ENCODE measurements around the gene COPS6. TPM values are rescaled to one million over a fixed set of nuclear protein-coding genes. Genes with fewer than 3 reads are reported as not detected.

The COPS6 gene
- total RNA-seq, 4 donors from 2014 or later, result 22.3 to 42.7 (median 30.0) TPM

DNA sequence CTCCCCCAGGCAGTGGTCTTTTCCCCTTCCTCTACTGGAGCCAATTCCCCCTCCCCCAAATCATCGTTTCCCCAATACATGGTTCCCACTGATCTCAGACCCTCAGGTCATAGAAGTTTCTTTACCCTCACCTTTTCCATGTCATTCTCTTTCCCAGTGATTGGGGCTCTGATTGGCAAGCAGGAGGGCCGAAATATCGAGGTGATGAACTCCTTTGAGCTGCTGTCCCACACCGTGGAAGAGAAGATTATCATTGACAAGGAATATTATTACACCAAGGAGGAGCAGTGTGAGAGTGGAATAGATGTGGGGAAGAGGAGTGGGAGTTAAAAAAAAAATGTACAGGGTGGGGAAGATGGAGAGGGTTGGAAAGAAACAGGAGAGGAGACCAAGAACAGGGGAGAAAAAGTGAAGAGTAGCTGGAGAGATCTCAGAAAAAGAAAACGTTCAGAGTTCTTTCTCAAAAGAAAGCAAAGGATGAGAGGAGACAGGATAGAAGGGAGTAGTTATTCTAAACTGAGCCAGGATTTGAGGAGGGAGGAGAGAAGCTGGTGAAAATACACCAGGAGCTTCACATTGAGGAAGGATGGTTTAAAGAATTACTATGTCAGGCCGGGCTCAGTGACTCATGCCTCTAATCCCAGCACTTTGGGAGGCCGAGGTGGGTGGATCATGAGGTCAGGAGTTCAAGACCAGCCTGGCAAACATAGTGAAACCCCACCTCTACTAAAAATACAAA is 858 bp downstream of the COPS6 start:
- intact Hi-C loops (cut with DNase I; ENCODE audit: low total_unique reads), result no loop called here
- no peak for DNase-seq (ENCODE audit: low spot score in 2 of 2)
- TF ChIP-seq POLR2A (IDR thresholded peaks at IDR 0.05), result no peak
- TF ChIP-seq, protein P1, sequence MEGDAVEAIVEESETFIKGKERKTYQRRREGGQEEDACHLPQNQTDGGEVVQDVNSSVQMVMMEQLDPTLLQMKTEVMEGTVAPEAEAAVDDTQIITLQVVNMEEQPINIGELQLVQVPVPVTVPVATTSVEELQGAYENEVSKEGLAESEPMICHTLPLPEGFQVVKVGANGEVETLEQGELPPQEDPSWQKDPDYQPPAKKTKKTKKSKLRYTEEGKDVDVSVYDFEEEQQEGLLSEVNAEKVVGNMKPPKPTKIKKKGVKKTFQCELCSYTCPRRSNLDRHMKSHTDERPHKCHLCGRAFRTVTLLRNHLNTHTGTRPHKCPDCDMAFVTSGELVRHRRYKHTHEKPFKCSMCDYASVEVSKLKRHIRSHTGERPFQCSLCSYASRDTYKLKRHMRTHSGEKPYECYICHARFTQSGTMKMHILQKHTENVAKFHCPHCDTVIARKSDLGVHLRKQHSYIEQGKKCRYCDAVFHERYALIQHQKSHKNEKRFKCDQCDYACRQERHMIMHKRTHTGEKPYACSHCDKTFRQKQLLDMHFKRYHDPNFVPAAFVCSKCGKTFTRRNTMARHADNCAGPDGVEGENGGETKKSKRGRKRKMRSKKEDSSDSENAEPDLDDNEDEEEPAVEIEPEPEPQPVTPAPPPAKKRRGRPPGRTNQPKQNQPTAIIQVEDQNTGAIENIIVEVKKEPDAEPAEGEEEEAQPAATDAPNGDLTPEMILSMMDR (IDR thresholded peaks at IDR 0.05), result no peak
- WGBS, 2 donors, result 19 to 24% methylated on average over 7 of the region's 7 CpGs
- H3K4me3 ChIP-seq (ENCODE audit: low read depth, poor library complexity, severe bottlenecking), result peak overlapping the region; percentile 42

DNA sequence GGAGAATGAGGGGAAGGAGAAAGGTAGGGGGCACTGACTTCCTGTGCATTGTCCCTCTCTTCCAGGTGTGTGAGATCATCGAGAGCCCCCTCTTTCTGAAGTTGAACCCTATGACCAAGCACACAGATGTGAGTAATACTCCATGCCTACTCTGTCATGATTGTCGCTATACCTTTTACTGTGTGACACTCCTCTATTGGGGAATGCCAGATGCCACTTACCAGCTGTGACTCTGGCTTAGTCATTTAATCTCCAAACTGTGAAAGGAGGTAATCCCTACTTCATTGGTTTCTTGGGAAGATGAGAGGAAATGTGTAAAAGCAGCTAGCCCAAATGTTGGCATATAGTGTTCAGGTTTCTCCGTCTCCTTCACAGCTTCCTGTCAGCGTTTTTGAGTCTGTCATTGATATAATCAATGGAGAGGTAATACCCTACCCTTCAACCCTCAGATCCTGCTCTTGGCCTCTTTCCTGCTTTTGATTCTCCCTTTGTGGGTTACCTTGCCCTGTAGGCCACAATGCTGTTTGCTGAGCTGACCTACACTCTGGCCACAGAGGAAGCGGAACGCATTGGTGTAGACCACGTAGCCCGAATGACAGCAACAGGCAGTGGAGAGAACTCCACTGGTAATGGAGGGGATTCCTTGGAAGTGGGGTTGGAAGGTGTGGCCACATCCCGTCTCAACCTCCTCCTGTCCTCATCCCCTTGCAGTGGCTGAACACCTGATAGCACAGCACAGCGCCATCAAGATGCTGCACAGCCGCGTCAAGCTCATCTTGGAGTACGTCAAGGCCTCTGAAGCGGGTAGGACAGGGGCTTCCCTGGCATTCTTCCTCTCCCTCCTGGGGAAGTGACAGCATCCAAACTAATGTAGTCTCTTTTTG is 2.0 kb downstream of the COPS6 start:
- 89 to 91% methylated on average over 14 of the region's 14 CpGs for WGBS, 2 donors
- H3K4me3 ChIP-seq (ENCODE audit: low read depth, poor library complexity, severe bottlenecking), result no peak overlapping the region
- intact Hi-C loops (cut with DNase I; ENCODE audit: low total_unique reads), result no loop called here
- no peak for DNase-seq (ENCODE audit: low spot score in 2 of 2)
- TF ChIP-seq, protein P1 (IDR thresholded peaks at IDR 0.05), result no peak
- no peak for TF ChIP-seq POLR2A (IDR thresholded peaks at IDR 0.05)

DNA sequence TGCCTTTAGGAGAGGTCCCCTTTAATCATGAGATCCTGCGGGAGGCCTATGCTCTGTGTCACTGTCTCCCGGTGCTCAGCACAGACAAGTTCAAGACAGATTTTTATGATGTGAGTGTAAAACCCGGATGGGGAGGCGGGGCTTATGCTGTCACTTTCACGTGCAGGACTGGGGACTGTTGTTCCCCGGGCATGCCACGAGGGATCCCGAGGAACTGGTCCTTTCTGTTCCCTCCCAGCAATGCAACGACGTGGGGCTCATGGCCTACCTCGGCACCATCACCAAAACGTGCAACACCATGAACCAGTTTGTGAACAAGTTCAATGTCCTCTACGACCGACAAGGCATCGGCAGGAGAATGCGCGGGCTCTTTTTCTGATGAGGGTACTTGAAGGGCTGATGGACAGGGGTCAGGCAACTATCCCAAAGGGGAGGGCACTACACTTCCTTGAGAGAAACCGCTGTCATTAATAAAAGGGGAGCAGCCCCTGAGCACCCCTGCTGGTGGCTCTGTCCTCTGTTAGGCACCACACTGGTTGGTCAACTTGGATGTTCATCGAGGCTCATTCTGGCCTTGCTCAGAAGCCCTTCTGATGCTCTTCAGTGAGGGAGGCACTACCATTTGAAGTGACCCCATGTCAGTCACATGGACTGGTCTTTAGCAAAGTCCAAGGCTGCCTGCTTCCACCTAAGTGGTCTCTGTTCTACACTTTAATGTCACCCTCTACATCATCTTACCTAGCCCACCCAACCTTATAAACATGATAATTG is 2.8 kb downstream of the COPS6 start:
- H3K4me3 ChIP-seq (ENCODE audit: low read depth, poor library complexity, severe bottlenecking), result no peak overlapping the region
- intact Hi-C loops (cut with DNase I; ENCODE audit: low total_unique reads), result no loop called here
- TF ChIP-seq, protein P1 (IDR thresholded peaks at IDR 0.05), result no peak
- no peak for TF ChIP-seq POLR2A (IDR thresholded peaks at IDR 0.05)
- no peak for DNase-seq (ENCODE audit: low spot score in 2 of 2)
- WGBS, 2 donors, result 61 to 64% methylated on average over 19 of the region's 19 CpGs

DNA sequence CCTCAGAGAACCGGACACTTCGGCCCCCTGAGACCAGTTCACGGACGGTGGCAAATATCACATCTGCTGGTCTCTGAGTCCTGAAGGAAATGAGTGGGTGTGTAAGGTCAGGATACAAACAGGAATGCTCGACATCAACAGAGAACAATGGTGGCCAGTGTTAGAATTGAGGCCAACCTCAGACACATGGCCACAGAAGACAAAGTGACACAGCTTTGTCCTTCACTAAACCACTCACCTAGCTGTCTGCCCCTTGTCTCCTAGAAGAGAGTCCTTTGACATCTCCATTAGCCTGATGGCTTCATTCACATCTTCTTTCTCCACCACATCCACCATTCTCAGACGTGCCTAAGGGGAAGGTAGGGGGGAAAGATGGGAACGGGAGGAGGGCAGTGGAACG is 4.3 kb downstream of the COPS6 start:
- intact Hi-C loops (cut with DNase I; ENCODE audit: low total_unique reads), result no loop called here
- DNase-seq (ENCODE audit: low spot score in 2 of 2), result no peak
- WGBS, 2 donors, result 59 to 61% methylated on average over 8 of the region's 8 CpGs
- H3K4me3 ChIP-seq (ENCODE audit: low read depth, poor library complexity, severe bottlenecking), result no peak overlapping the region
- TF ChIP-seq, protein P1 (IDR thresholded peaks at IDR 0.05), result no peak
- TF ChIP-seq POLR2A (IDR thresholded peaks at IDR 0.05), result no peak

DNA sequence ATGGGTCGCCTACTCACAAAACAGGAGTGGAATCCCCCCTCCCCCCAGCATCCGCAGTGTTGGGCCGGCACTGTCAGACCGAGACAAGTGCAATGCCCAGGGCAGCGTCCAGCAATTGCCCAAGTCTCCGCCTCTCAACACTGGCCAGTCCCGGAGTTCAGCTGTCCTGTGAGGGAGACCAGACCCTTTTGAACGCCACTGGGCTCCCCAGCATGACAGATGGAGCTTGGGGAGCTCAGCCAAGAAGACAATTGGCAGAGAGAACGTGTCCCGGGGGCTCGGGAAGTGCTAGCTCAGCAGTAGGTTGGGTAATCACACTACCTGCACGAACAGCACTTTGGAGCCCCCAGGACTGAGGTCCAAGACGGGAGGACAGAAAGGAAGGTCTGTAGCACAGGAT is 4.7 kb downstream of the COPS6 start:
- no peak for DNase-seq (ENCODE audit: low spot score in 2 of 2)
- no peak for TF ChIP-seq POLR2A (IDR thresholded peaks at IDR 0.05)
- TF ChIP-seq, protein P1 (IDR thresholded peaks at IDR 0.05), result no peak
- intact Hi-C loops (cut with DNase I; ENCODE audit: low total_unique reads), result no loop called here
- 45 to 58% methylated on average over 11 to 13 of the region's 13 CpGs for WGBS, 2 donors
- H3K4me3 ChIP-seq (ENCODE audit: low read depth, poor library complexity, severe bottlenecking), result no peak overlapping the region
